HUES48 (cell line): ENCODE data around the gene RAE1.

ENCODE experiments used
- H3K27ac ChIP-seq: one replicate; pipeline ENCODE4 v1.7.0; 2013; ENCODE audit warnings: low read depth, low read length, inconsistent platforms
- H3K27me3 ChIP-seq: 2 replicates; pipeline ENCODE4 v1.6.1; 2013; ENCODE audit warnings: mild to moderate bottlenecking, low read length; ENCODE audit not compliant: control insufficient read depth, insufficient read depth
- H3K36me3 ChIP-seq: 2 replicates; pipeline ENCODE4 v1.6.1; 2013; ENCODE audit warnings: low read length; ENCODE audit not compliant: control insufficient read depth, insufficient read depth
- H3K4me1 ChIP-seq: 2 replicates; pipeline ENCODE4 v1.6.1; 2013; ENCODE audit warnings: mild to moderate bottlenecking, low read length; ENCODE audit not compliant: control insufficient read depth, insufficient read depth
- H3K4me3 ChIP-seq: 2 replicates; pipeline ENCODE4 v1.5.1; 2013; ENCODE audit warnings: mild to moderate bottlenecking, low read depth, low read length
- H3K9ac ChIP-seq: 2 replicates; pipeline ENCODE4 v1.6.1; 2013; ENCODE audit warnings: mild to moderate bottlenecking, low read depth, low read length, moderate library complexity
- H3K9me3 ChIP-seq: 2 replicates; pipeline ENCODE4 v1.6.1; 2013; ENCODE audit warnings: low read length; ENCODE audit not compliant: control insufficient read depth, insufficient read depth

The RAE1 gene

GRCh38 chr20:57420571-57421252 lies 69.7 kb downstream of the RAE1 start:
- Histone ChIP-seq H3K27me3 (no peaks in the 10 kb centered on the region), H3K36me3 (no peaks in the 10 kb centered on the region), H3K9ac (no peak overlapping the region), H3K27ac (no peak overlapping the region), H3K9me3 (no peaks in the 10 kb centered on the region), H3K4me1 (peaks cover 7% of the 10 kb centered on the region; the same call in 1 of the 2 replicates), H3K4me3 (no peak overlapping the region)

DNA sequence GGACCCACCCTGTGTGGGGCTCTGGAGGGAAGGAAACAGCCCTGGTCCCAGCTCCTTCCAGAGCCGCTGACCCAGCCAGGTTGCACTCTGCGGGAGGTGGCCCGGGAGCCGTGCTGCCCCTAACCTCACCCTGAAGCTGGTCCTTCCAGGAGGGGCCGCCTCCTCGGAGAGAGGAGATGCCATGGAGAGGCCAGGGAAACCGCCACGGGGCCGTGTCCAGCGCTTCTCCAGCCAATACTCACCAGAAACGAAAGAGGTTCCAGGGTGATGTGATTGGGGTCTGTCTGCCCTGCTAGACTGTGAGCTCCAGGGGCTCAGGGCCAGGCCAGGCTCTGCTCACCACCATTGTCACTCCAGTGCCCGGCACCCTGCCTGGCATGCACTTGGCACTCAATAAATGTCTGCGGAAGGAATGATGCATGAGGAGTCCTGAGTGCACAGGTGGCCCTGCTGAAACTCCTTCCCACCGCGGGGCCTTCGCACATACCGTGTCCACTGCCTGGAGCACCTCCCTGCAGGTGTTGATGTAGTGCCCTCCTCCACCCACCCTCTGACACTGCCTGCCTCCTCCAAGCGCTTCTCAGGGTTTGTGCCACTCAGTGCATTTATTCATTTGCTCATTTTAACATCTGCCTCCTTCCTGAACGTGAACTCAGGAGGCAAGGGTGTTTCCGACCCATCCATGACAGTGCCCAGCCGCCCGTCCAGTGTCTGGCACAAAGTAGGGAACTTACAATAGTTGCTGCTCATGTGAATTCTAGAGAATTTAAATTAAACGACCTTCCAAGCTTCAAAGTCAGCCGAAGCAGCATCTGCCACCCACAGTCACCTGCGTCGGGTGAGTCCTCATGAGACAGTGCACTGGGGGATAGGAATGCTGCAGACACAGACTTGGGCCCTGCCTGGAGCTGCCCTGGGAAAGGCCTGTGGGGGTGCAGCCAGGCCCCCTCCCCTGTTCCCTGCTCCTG lies 70.5 kb downstream of the RAE1 start:
- Histone ChIP-seq H3K4me3 (no peak overlapping the region), H3K27ac (no peak overlapping the region), H3K27me3 (no peaks in the 10 kb centered on the region), H3K4me1 (peaks cover 7% of the 10 kb centered on the region; the same call in 1 of the 2 replicates), H3K9ac (no peak overlapping the region), H3K36me3 (no peaks in the 10 kb centered on the region), H3K9me3 (no peaks in the 10 kb centered on the region)

DNA sequence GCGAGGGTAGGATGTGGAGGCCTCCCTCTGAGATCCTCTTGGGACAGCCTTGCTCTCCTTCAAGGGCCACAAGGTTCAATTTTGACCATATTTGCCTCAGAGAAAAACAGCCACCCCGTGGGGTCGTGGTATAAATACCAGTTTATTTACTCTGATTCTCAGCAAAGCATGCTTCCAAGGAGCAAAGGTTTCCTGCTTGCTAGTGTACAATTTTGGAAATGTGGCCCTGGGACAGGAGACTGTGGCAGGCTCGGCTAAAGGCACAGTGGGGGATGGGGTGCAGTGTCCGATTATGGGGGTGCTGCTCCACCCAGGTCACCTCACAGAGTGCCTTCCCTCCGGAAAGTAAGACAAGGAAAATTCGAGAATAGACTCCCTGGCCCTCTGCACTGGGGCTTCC lies 71.2 kb downstream of the RAE1 start:
- H3K4me1 ChIP-seq, result peaks cover 7% of the 10 kb centered on the region; the same call in 1 of the 2 replicates
- no peaks in the 10 kb centered on the region for H3K36me3 ChIP-seq
- no peaks in the 10 kb centered on the region for H3K27me3 ChIP-seq
- H3K9me3 ChIP-seq, result no peaks in the 10 kb centered on the region
- H3K27ac ChIP-seq, result no peak overlapping the region
- H3K4me3 ChIP-seq, result no peak overlapping the region
- no peak overlapping the region for H3K9ac ChIP-seq

GRCh38 chr20:57425150-57426013 lies 74.3 kb downstream of the RAE1 start:
- H3K9ac ChIP-seq, result no peak overlapping the region
- H3K27ac ChIP-seq, result no peak overlapping the region
- H3K4me1 ChIP-seq, result peaks cover 7% of the 10 kb centered on the region; the same call in 1 of the 2 replicates
- H3K9me3 ChIP-seq, result no peaks in the 10 kb centered on the region
- H3K27me3 ChIP-seq, result no peaks in the 10 kb centered on the region
- H3K36me3 ChIP-seq, result no peaks in the 10 kb centered on the region
- H3K4me3 ChIP-seq, result no peak overlapping the region

DNA sequence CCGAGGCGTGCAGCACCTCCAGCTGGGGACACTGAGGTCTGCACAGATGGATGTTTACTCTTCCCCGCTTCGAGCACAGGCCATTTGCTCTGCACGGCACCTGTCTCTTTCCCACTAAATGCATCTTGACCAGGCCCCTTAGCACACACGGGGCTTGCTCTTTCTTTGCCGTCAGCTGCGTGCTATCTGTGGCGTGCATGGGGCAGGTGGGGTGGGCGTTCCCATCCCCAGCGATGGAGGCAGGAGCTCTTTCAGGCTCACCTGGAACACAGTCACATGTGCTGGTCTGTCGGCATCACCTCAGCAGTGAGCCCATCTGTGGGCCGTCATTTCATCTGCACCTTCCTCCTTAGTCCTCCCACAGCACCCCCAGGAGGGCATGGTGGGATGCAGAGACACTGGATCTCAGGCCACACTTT lies 75.2 kb downstream of the RAE1 start:
- Histone ChIP-seq H3K27me3 (no peaks in the 10 kb centered on the region), H3K9me3 (no peaks in the 10 kb centered on the region), H3K4me3 (no peak overlapping the region), H3K27ac (no peak overlapping the region), H3K9ac (no peak overlapping the region), H3K4me1 (peaks cover 7% of the 10 kb centered on the region; the same call in 1 of the 2 replicates), H3K36me3 (no peaks in the 10 kb centered on the region)

DNA sequence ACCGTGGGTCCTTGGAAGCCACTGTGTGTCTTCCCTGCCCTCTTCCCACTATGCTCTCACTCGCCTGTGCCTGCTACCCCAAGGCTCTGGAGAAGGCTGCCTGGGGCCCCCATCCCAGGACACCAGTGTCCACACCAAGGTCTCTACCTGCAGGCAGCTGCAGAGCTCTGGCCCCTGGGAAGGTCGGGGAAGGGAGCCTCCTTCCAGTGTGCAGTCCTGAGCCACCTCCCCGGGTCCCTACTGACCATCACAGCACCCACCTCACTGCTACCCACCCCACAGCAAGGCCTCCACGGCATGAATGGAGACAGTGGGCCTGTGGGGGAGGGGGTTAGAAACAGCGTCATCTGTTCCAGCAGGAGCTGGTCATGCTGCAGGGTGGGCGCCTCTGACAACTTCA lies 75.8 kb downstream of the RAE1 start:
- Histone ChIP-seq H3K9me3 (no peaks in the 10 kb centered on the region), H3K9ac (no peak overlapping the region), H3K27ac (no peak overlapping the region), H3K4me3 (no peak overlapping the region), H3K4me1 (peaks cover 7% of the 10 kb centered on the region; the same call in 1 of the 2 replicates), H3K36me3 (no peaks in the 10 kb centered on the region), H3K27me3 (no peaks in the 10 kb centered on the region)

- Histone ChIP-seq H3K9me3 (no peaks in the 10 kb centered on the region), H3K36me3 (no peaks in the 10 kb centered on the region), H3K9ac (no peak overlapping the region), H3K27ac (no peak overlapping the region), H3K4me3 (no peak overlapping the region), H3K27me3 (no peaks in the 10 kb centered on the region), H3K4me1 (peaks cover 7% of the 10 kb centered on the region; the same call in 1 of the 2 replicates)
Measured at GRCh38 chr20:57428324-57429158, 77.5 kb downstream of the RAE1 start.
